AML-193 (cell line): ENCODE measurements around the gene AHRR.

Experiments
- DNase-seq, 2 experiments: peaks; one replicate each; lab custom pipeline; 2025; lab: John Stamatoyannopoulos, UW

Gene AHRR

DNA sequence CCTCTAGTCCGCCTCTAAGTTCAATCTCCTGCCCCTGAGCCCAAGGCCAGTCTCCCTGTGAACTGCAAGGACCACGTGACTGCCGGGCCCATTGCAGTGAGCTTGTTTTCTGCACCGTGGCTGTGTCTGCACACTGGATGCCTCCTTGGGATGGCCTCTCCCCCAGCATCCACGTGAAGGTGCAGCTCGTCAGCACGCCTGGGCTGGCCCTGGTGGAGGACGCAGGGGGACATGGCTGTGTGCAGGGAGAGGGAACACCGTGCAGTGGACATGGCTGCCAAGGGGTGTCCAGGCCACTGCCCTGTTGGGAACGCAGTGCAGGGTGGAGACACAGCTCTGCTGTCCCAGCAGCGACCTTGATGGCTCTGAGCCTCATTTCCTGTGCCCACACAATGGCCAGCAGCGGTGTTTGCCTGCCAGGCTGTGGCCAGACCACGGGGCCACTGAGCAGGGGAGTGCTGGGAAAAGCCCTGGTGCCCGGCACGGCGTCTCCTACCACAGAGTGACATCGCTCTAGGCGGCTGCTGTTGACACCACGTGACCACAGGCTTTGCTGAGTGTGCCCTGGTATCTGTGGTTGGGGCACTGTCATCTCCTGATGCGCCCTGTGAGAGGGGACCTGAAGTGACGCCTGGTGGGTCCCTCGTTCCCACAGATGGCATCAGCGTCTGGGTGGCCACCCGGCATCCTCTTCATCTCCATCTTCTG is 94.6 kb downstream of the AHRR start:
- no peak for DNase-seq

DNA sequence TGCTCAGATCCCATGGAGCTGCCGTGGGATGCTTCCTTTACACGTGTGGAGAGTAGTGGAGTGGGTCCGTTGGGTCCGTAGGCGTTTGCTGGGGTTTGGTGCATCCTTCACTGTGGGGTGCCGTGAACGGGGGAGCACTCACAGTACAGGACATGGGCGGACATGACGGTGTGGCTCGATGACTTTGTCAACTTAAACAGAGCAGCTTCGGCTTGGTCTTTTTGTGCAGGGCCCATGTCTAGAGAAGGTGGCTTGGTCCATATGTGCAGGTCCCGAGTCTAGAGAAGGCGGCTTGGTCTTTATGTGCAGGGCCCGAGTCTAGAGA is 95.1 kb downstream of the AHRR start:
- DNase-seq: no peak

DNA sequence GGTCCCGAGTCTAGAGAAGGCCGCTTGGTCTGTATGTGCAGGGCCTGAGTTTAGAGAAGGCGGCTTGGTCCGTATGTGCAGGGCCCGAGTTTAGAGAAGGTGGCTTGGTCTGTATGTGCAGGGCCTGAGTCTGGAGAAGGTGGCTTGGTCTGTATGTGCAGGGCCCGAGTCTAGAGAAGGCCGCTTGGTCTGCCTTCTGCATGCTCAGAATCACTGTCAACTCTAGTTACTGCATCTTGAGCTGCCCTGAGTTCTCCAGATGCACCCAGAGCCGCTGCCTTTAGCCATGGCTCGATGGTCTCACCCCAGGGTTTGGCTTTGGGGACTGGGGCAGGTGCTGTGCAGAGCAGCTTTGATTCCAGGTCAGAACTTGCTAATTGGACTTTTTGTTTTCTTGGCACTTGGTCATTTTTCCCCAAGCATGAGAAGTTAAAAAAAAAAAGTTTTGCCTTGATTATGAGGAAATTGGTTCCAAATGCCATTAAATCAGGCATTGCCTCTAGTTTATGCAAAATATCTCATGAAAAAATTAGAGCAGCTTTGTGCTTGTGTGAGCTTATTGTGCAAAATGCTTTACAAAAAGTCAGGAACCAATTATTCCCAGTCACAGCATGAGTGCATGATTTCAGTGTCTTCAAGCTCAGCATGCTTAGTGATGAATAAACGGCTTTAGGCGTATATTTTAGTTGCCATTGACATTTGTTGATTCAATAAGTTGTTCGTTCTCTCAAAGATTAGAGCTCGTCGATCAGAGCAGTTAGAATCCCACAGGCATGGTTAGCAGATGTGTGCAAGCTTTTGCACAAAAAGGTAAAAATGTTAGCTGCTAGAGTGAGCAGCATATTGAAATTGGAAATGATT is 96.0 kb downstream of the AHRR start:
- no peak for DNase-seq

DNA sequence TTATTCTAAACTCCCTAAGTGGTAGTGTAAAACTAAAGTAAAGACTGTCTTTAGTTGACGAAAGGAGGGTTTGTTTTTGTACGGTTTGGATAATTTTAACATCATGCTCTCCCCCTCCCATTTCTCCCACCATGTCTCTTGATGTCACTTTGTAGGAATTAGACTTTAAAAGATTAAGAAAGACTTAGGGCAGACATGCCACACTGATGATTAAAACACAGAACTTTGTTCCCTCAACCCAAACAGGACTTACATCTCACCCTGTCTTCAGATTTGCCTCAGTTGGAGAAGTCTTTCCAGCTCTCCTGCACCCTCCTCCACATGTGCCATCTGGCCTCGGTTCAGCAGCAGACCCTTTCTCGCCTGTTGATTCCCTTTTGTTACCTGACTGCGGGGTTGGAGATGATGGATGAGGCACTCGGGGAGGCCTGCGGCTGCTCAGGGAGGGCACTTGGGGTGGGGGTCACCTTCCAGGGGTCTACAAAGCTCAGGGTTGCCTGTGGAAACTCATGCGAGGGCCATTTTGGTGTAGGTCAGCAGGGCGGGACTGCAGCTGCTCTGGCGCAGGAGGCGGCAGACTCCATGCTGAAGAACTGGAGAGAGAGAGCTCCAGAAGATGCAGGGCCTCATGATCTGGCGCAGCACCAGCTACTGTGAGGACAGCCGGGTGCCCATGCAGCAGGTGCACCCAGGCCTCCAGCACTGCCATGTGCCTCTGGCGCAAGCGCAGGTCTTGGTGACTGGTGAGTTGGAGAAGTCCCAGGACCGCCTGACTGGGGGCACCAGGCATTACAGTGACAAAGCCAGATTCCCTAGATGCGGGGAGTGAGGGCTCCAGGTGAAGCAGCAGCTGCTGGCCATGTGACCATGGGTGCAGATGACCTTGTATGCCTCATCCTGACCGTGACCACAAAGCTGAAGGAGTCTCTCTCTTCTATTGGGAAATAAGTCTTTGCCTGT is 96.9 kb downstream of the AHRR start:
- peak; percentile 50 to 76 for DNase-seq

DNA sequence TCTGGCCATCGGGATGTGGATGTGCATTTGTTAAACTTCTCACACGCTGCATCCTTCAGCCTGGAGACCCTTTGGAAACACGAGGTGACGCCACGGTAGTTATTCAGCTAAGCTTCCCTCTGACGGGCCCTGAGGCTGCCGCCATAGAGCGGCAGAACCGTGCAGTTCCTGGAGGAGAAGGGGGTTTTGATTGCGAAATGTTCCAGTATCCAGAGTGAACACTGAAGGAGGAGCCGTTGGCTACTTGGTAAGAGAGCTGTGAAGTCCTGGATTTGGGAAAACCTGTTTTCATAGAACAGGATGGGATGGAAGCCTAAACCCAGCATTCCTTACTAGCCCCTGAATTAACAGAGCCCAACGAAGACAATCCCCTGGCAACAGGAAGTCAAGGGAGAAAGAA is 98.5 kb downstream of the AHRR start:
- no peak for DNase-seq

DNA sequence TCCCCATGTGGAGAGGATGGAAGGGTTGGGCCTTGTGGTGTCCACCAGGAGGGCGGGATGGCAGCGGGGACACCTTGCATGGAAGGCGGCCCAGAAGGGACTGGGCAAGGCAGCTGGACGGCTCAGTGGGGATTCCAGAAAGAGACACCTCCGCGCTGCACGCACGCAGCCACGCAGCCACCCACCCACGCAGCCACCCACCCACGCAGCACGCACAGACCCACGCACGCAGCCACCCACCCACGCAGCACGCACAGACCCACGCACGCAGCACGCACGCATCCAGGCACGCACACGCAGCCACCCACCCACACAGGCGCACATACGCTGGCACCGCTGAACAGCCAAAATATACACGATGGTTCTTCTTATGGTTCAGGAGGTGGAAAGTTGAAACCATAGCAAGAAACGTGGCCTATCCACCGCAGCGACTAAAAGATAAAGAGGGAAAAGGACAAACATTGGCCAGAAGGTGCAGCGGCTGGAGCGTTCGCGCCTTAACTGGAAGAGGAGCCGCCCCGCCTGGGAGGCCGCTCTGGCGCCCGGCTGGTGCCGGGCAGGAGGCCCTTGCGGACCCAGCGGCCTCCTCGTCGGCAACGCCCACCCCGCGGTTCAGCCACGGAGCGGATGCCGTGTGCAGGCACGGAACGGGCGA is 99.2 kb downstream of the AHRR start:
- no peak for DNase-seq

DNA sequence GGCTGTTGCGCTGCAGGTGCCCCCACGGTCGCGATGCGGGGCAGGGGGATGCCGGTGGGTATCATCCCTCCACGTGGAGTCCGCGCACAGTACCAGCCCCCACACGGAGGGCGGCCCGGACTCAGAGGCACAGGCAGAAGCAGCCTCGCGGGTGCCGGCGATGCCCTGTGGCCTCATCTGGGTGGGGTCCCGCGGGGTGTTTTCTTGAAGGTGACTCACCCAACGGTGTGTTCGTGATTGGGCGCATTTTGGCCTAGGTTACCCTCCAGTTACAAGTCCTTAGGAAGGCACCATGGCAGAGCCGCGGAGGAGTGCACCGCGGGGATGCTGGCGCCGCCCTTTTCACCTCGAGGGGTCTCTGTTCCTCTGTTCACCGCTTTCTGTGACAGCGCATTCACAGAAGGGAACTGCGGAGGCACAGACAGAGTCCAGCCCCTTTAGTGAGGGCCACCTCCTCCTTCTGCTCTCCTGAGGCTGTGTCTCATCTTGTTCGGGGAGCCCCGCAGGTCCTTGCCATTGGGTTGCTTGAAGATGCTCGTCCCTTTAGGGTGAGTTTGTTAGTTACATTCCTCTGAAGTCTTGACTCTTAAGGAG is 99.9 kb downstream of the AHRR start:
- no peak for DNase-seq

DNA sequence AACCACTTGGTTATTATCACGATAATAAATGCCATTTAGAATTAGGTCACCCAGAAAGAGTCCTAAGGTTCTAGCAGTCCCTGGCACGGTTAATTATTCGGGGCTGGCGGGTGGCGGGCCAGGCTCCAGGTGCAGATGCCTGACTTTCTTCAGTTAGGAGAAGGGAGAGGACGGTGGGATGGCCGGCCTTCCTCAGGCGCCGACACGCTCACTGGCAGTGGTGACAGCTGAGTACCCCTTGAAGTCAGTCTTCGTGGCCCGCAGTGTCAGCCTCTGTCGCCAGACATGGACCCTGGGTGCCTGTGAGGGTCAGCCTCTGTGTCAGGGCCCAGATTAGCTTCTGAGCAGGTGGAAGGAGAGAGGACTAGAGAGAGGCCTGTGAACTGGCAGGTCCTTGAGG is 100.4 kb downstream of the AHRR start:
- DNase-seq: no peak

DNA sequence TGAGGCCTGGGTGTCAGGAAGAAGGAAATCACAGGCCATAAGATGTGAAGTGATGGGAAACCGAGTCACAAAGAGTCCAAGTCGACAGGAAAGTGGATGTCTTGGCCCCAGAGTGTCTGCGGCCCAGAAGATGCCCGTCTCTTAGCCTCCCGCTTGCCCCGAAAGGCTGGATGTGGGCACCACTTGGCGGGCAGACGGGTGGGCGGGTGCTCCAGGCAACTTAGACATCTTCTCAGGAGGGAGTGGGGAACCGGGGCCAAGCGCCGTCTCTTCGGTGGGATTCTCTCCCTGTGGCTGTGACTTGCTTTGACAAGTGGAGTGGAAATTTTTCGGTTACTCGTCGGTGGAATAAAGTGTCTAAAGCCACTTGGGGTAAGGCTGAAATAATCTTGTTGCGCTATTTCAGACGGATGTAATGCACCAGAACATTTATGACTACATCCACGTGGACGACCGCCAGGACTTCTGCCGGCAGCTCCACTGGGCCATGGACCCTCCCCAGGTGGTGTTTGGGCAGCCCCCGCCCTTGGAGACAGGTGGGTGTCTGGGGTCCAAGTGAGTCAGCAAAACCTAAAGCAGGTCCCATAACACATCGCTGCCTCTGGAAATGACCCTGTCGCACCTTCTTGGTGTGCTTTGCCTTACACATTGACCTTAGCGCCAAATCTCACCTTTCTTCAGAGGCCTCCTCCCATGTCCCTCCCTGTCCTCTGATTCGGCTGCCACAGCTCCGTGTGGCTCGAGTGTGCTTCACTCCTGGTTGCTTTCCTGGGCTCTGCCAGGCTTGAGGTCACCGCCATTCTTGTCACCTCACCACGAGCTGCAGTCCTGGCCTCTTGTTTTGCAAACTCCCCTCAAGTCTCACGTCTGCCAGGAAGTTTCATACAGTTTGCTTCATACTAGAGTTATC is 101.1 kb downstream of the AHRR start:
- DNase-seq: peak; percentile 13 to 14

DNA sequence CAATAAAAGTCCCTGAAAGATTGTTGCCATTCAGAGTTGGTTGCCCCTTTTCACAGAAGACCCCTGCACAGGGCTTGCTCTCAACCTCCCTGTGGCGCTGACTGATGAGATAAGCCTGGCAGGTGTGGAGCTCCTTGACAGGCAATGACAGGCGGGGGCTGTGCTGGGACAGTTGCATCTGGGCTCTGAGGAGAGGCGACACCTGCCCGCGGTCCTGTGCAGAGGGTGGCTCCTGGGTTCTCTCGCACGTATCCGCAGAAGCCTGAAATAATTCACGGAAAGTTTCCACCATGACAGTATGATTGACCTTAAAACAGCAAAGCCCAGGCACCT is 101.7 kb downstream of the AHRR start:
- no peak for DNase-seq

DNA sequence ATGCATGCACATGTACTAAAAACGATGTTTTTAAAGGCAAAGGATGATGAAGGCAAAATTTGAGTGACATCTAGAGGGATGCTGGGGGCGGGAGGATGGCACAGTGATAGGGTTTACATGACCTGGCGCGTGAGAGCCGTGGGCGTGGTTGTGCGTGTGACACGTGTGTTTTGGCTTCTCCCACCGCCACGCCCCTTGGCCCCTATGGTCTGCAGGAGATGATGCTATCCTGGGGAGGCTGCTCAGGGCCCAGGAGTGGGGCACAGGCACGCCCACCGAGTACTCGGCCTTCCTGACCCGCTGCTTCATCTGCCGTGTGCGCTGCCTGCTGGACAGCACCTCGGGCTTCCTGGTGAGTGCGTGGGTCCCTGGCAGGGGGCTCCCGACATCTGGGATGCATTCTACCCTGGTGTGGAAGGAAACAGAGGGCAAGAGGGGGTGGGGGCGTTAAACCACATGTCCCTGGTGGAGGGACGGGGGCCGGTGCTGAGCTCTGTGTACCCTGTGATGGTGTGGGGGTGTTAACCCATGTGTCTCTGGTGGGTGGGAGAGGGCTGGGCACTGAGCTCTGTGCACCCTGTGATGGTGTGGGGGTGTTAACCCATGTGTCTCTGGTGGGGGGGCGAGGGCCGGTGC is 102.2 kb downstream of the AHRR start:
- no peak for DNase-seq

DNA sequence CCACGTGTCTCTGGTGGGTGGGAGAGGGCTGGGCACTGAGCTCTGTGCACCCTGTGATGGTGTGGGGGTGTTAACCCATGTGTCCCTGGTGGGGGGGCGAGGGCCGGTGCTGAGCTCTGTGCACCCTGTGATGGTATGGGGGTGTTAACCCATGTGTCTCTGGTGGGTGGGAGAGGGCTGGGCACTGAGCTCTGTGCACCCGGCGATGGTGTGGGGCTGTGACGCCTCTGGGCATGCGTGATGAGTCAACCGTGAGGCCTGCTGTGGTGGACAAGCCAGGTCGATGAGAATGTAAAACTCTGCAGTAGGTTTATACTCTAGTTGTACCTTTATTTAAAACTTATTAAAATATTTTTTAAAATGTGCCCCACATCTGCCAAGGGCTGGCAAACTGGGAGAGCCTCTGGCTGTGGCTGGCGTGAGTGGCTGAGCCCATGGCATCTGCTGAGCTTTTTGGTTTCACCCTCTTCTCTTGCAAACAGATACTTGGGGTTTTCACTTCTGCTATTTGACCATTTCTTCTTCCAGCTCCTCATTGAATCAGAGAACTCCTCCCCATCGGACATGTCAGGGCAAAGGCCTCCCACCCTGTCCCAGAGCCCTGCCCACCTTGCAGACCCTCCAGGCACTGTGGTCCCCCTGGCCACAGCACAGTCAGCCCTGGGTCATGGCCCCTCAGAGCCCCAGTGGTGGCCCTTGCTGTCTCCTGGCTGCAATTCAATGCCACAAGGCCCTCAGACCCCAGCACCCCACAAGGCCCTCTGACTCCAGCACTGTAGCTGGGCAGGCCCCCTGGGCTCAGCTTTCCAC is 103.0 kb downstream of the AHRR start:
- DNase-seq: peak in 1 of 2 experiments; percentile 4

DNA sequence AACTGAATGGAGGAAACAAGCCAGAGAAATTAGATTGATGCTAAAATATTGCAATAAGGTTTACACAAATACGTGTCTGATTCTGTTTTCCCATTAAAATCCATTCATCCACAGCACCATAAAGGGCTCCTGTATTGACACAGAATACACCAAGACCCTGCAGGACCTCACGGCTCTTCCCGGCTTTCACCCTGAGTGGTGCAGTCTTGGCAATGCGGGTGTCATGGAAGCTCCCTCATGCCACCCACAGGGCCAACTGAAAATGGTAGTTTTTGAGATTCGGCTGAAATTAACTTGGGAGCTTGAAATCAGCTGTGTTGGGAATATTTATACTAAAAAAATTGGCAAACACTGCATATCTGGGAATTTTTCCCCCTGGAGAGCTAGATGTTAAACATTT is 104.2 kb downstream of the AHRR start:
- no peak for DNase-seq

DNA sequence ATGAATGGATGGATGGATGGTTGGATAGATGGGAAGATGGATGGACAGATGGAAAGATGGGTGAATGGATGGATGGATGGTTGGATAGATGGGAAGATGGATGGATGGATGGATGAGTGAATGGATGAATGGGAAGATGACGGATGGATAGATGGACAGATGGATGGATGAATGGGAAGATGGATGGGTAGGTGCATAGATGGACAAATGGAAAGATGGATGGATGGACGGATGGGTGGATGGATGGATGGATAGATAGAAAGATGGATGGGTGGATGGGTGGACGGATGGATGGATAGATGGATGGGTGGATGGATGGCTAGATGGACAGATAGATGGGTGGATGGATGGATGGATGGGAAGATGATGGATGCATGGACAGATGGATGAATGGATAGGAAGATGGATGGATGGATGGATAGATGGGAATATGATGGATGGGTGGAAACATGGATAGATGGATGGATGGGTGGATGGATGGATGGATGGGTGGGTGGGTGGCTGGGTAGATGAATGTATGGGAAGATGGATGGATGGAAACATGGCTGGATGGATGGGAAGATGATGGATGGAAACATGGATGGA is 105.0 kb downstream of the AHRR start:
- no peak for DNase-seq

DNA sequence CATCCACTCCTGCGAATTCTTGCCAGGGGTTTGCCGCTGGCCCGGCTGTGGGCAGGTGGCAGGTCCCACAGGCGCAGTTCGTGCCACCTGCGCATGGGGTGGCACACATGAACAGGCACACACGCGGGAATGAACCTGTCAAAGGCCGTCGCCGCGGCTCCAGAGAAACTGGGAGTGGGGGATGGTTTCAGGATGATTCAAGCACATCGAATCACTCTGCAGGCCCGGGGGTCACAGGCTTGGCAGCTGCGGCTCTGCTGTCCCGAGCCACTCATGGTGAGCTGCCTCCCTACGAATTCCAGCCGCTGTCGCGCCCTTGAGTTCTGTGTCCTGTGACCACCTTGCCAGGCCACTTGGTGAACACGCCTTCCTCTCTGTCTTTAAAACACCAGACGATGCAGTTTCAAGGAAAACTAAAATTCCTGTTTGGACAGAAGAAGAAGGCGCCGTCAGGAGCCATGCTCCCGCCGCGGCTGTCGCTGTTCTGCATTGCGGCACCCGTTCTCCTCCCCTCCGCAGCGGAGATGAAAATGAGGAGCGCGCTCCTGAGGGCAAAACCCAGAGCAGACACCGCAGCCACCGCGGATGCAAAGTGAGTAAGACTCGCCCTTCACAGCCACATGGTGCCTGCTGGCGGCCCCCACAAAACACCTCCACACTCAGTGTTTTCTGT is 106.0 kb downstream of the AHRR start:
- DNase-seq: no peak

DNA sequence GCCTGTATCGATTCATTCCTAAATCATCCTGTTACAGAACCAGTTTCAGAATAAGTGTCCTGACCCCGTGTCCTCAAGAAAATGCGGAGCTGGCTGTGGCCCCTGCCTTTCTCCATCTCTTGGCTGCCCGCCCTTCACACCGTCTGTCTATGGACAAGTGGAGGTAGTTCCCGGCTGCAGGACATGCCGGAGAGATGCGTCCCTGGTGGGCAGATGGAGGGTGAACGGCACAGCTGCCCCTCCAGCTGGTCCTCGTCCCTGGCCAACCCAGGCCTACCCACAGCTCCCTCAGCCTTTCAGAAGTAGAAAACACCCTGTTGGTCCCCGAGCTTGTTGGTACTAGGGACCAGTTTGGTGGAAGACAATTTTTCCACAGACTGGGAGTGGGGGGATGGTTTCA is 106.7 kb downstream of the AHRR start:
- DNase-seq: no peak

DNA sequence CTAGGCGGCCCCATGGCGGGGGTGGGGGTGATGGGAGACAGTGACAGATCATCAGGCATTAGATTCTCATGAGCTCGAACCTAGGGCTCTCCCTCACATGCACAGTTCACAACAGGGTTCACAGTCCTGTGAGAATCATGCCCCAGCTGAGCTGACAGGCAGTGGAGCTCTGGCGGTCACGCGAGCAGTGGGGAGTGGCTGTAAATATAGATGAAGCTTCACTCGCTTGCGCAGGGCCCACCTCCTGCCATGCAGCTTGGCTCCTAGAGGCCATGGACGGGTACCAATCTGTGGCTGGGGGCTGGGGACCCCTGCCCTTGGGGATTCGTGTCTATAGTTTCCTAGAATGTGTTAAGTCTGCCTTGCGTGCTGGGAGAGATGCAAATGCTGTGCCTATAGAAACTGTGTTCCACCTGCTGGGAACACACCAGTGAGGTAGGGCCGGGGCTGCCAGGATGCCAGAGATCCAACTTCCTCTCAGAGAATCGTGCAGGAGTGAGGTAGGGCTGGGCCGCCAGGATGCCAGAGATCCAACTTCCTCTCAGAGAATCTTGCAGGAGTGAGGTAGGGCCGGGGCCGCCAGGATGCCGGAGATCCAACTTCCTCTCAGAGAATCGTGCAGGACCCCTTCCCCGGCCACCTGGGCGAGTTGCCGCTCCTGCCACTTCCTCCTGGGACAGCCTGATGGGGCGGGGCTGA is 107.4 kb downstream of the AHRR start:
- no peak for DNase-seq
